ENCODE results near the gene PLEKHA1. TPM values are rescaled to one million over a fixed set of nuclear protein-coding genes. Genes with fewer than 3 reads are reported as not detected.

The PLEKHA1 gene
- total RNA-seq, 1 experiment from 2014 or later: 30.6 TPM

GRCh38 chr10:122346326-122346950, 28.1 kb upstream of the PLEKHA1 start:
- Histone ChIP-seq H3K4me2 (ENCODE audit: low read length) (no peak overlapping the region), H3K27ac (ENCODE audit: low read depth, low read length) (no peak overlapping the region), H3K27me3 (ENCODE audit: insufficient read depth, low read length) (no peaks in the 10 kb centered on the region), H3K79me2 (ENCODE audit: insufficient read depth, low read length) (no peaks in the 10 kb centered on the region), H3K36me3 (ENCODE audit: control insufficient read depth in 1 of 2, insufficient read depth in 2 of 2, low read length in 2 of 2) (no peaks in the 10 kb centered on the region), H3K4me1 (ENCODE audit: control insufficient read depth in 1 of 2, insufficient read depth in 2 of 2, low read length in 2 of 2) (peaks cover 7 to 17% of the 10 kb centered on the region in 2 experiments), H2AFZ (ENCODE audit: low read depth, low read length, poor library complexity, severe bottlenecking) (no peak overlapping the region), H3K9me2 (ENCODE audit: insufficient read depth) (no peaks in the 10 kb centered on the region), H3K9ac (ENCODE audit: low read length) (no peak overlapping the region), H3K4me3 (replicated peaks in 1 of 2; ENCODE audit: low read depth in 1 of 2, low read length in 2 of 2) (no peak overlapping the region), H4K20me1 (ENCODE audit: insufficient read depth) (no peaks in the 10 kb centered on the region), H3K9me3 (ENCODE audit: control insufficient read depth in 1 of 2, insufficient read depth in 1 of 2, low read depth in 1 of 2, low read length in 2 of 2) (no peaks in the 10 kb centered on the region; a peak in 1 of 4 replicates)
- no TSS peak for BruUV-seq (replicated peaks)
- TF ChIP-seq CBX3 (IDR thresholded peaks at IDR 0.05; ENCODE audit: low read depth): peak; percentile 77; the same call in 1 of the 2 replicates
- no peak for TF ChIP-seq YY1 (IDR thresholded peaks at IDR 0.05; ENCODE audit: extremely low read depth, insufficient replicate concordance, low read depth, low read length)
- POLR2A ChIA-PET: no interaction called here
- CTCF ChIA-PET: no interaction called here
- intact Hi-C loops (cut with micrococcal nuclease): no loop called here
- DNase-seq (ENCODE audit: low read depth, low spot score): no peak
- RAD21 ChIA-PET (ENCODE audit: low non-redundant PET in 1 of 2, low total read pairs in 2 of 2, uncharacterized antibody in 2 of 2, unreplicated experiment in 2 of 2): no interaction called here
- ATAC-seq: no peak

DNA sequence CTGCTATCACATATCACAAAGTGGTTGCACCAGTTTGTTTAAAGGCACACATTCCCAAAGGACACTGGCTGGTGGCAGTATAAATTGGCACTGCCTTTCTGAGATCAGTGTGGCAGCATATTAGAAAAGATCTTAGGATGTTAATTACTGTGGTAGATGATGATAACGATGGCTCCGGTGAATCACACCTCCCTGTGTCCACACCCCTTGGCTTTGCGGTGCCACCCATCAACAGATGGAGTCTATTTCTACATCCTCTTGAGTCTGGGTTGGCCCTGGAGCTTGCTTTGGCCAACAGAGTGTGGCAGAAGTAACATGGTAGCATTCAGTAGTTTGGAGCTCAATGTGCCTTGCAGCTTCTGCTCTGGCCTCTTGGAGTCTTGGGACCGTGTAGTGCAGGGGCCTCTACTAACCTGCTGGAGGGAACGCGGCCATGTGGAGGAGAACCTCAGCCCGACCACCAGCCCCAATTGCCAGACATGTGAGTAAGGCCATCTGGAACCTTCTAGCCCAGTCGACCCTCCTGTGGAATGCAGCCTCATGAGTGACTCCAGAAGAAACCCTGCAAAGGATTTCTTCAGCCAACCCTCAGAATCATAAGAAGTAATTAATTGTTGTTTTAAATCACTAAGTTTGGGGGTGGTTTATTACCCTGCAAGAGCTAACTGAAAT, 27.2 kb upstream of the PLEKHA1 start:
- ATAC-seq: no peak
- Histone ChIP-seq H2AFZ (ENCODE audit: low read depth, low read length, poor library complexity, severe bottlenecking) (no peak overlapping the region), H3K4me3 (replicated peaks in 1 of 2; ENCODE audit: low read depth in 1 of 2, low read length in 2 of 2) (no peak overlapping the region), H3K9ac (ENCODE audit: low read length) (no peak overlapping the region), H3K79me2 (ENCODE audit: insufficient read depth, low read length) (no peaks in the 10 kb centered on the region), H3K36me3 (ENCODE audit: control insufficient read depth in 1 of 2, insufficient read depth in 2 of 2, low read length in 2 of 2) (no peaks in the 10 kb centered on the region), H3K9me3 (ENCODE audit: control insufficient read depth in 1 of 2, insufficient read depth in 1 of 2, low read depth in 1 of 2, low read length in 2 of 2) (no peaks in the 10 kb centered on the region; a peak in 1 of 4 replicates), H3K4me2 (ENCODE audit: low read length) (no peak overlapping the region), H3K27ac (ENCODE audit: low read depth, low read length) (no peak overlapping the region), H3K9me2 (ENCODE audit: insufficient read depth) (no peaks in the 10 kb centered on the region), H3K27me3 (ENCODE audit: insufficient read depth, low read length) (no peaks in the 10 kb centered on the region), H4K20me1 (ENCODE audit: insufficient read depth) (no peaks in the 10 kb centered on the region), H3K4me1 (ENCODE audit: control insufficient read depth in 1 of 2, insufficient read depth in 2 of 2, low read length in 2 of 2) (peaks cover 7 to 17% of the 10 kb centered on the region in 2 experiments)
- DNase-seq (ENCODE audit: low read depth, low spot score): no peak
- ChIA-PET RAD21 (ENCODE audit: low non-redundant PET in 1 of 2, low total read pairs in 2 of 2, uncharacterized antibody in 2 of 2, unreplicated experiment in 2 of 2) (no interaction called here), CTCF (no interaction called here), POLR2A (no interaction called here)
- intact Hi-C loops (cut with micrococcal nuclease): no loop called here
- no peak for TF ChIP-seq EZH2 (IDR thresholded peaks at IDR 0.05)
- TF ChIP-seq YY1 (IDR thresholded peaks at IDR 0.05; ENCODE audit: extremely low read depth, insufficient replicate concordance, low read depth, low read length): no peak
- TF ChIP-seq REST (IDR thresholded peaks at IDR 0.05; ENCODE audit: low read depth): no peak
- TF ChIP-seq SP1 (IDR thresholded peaks at IDR 0.05; ENCODE audit: low read depth): no peak
- TF ChIP-seq SRF (IDR thresholded peaks at IDR 0.05; ENCODE audit: low read depth): no peak
- TF ChIP-seq, protein P1, sequence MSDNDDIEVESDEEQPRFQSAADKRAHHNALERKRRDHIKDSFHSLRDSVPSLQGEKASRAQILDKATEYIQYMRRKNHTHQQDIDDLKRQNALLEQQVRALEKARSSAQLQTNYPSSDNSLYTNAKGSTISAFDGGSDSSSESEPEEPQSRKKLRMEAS (IDR thresholded peaks at IDR 0.05): no peak
- TF ChIP-seq, protein P2, sequence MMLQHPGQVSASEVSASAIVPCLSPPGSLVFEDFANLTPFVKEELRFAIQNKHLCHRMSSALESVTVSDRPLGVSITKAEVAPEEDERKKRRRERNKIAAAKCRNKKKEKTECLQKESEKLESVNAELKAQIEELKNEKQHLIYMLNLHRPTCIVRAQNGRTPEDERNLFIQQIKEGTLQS (IDR thresholded peaks at IDR 0.05): no peak
- no peak for TF ChIP-seq ELF1 (IDR thresholded peaks at IDR 0.05; ENCODE audit: borderline replicate concordance, low read depth)
- no peak for TF ChIP-seq EGR1 (IDR thresholded peaks at IDR 0.05; ENCODE audit: low read depth)
- TF ChIP-seq JUND (IDR thresholded peaks at IDR 0.05): no peak
- TF ChIP-seq ZNF274 (IDR thresholded peaks at IDR 0.05; ENCODE audit: low read depth, low read length): no peak
- no peak for TF ChIP-seq POLR2AphosphoS5 (IDR thresholded peaks at IDR 0.05; ENCODE audit: low read depth, low read length)
- BruUV-seq (replicated peaks): no TSS peak
